HEK293T (cell line): ENCODE data around the gene MYLK4.

Source experiments
- ARNT ChIP-seq: fragments of 450-650 bp; IDR thresholded peaks from 2 replicates; pipeline ENCODE4 v1.6.1; 2017; ENCODE audit warnings: mild to moderate bottlenecking
- BHLHE40 ChIP-seq: fragments of 450-650 bp; IDR thresholded peaks from 2 replicates; pipeline ENCODE4 v1.6.1; 2016; ENCODE audit warnings: mild to moderate bottlenecking, moderate library complexity, borderline replicate concordance
- CTBP1 ChIP-seq: fragments of 450-650 bp; IDR thresholded peaks from 2 replicates; pipeline ENCODE4 v1.6.1; 2016; ENCODE audit warnings: borderline replicate concordance
- ELF4 ChIP-seq: fragments of 450-650 bp; IDR thresholded peaks from 2 replicates; pipeline ENCODE4 v1.6.1; 2017; ENCODE audit warnings: antibody characterized with exemption
- FOXA1 ChIP-seq: fragments of 450-650 bp; IDR thresholded peaks from 2 replicates; pipeline ENCODE4 v1.6.1; 2016; ENCODE audit warnings: mild to moderate bottlenecking
- FOXK2 ChIP-seq: fragments of 450-650 bp; IDR thresholded peaks from 2 replicates; pipeline ENCODE4 v1.6.1; 2016; ENCODE audit warnings: mild to moderate bottlenecking
- FOXM1 ChIP-seq: fragments of 450-650 bp; IDR thresholded peaks from 2 replicates; pipeline ENCODE4 v1.6.1; 2017; ENCODE audit warnings: mild to moderate bottlenecking, borderline replicate concordance
- LEF1 ChIP-seq: fragments of 450-650 bp; IDR thresholded peaks from 2 replicates; pipeline ENCODE4 v1.6.1; 2017; ENCODE audit warnings: mild to moderate bottlenecking, borderline replicate concordance
- NFRKB ChIP-seq: fragments of 450-650 bp; IDR thresholded peaks from 2 replicates; pipeline ENCODE4 v1.6.1; 2016; ENCODE audit warnings: mild to moderate bottlenecking, moderate library complexity
- SP1 ChIP-seq: fragments of 450-650 bp; IDR thresholded peaks from 2 replicates; pipeline ENCODE4 v1.6.1; 2017
- SUZ12 ChIP-seq: fragments of 450-650 bp; IDR thresholded peaks from 2 replicates; pipeline ENCODE4 v1.6.1; 2016; ENCODE audit warnings: mild to moderate bottlenecking
- TARDBP ChIP-seq: fragments of 450-650 bp; IDR thresholded peaks from 2 replicates; pipeline ENCODE4 v1.6.1; 2016
- TF ChIP-seq, protein P1 (sequence below): fragments of 450-650 bp; IDR thresholded peaks from 2 replicates; pipeline ENCODE4 v1.6.1; 2016

DNA sequence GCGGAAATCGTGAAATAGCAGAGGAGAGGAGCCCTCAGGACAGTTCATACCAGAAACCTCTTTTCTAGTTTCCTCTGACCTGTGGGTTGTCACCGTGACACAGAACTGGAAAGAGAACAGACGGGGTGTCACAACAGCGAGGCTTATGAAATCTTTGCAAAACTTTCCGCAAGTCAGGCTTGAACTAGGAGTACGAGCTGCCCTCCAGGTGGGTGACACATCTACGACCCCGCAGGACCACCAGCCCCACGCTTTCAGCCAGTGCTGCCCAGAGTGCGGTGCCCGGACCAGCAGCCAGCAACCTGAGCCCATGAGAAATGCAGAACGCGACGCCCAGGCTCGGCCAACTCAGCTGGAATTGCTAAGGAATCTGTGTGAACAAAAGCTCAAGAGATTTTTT, 45.2 kb upstream of the MYLK4 start:
- TF ChIP-seq LEF1 (no peak), BHLHE40 (no peak), ELF4 (no peak), ARNT (no peak), NFRKB (no peak), FOXK2 (no peak), FOXM1 (no peak), SP1 (no peak), SUZ12 (no peak), FOXA1 (no peak), CTBP1 (no peak), TARDBP (no peak)
- TF ChIP-seq, protein P1, sequence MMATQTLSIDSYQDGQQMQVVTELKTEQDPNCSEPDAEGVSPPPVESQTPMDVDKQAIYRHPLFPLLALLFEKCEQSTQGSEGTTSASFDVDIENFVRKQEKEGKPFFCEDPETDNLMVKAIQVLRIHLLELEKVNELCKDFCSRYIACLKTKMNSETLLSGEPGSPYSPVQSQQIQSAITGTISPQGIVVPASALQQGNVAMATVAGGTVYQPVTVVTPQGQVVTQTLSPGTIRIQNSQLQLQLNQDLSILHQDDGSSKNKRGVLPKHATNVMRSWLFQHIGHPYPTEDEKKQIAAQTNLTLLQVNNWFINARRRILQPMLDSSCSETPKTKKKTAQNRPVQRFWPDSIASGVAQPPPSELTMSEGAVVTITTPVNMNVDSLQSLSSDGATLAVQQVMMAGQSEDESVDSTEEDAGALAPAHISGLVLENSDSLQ, result no peak
